Dermis microvascular lymphatic vessel endothelial cell (primary cell): Measurements from ENCODE around the gene BRD9. TPM values are rescaled to one million over a fixed set of nuclear protein-coding genes. Genes with fewer than 3 reads are reported as not detected.
"Not testable (repeated sequence)": the region's sequence is repeated elsewhere in the genome, so short reads cannot be mapped to it uniquely, and the experiment has no call there.

Source experiments
- DNase-seq, 2 donors: peaks; one replicate each; pipeline versions ENCODE4 v3.0.0 to v3.0.0-alpha.2; 2010; ENCODE audit warnings: low read depth in 2 of 2
- total RNA-seq: library from RNA; depleted of rRNA; stranded (reverse); fragments of >200 nt; gene quantifications from 2 replicates; pipeline ENCODE4 v1.2.1, GENCODE V29; 2014

Gene BRD9
- total RNA-seq, 1 donor from 2014 or later, result 26.6 TPM

DNA sequence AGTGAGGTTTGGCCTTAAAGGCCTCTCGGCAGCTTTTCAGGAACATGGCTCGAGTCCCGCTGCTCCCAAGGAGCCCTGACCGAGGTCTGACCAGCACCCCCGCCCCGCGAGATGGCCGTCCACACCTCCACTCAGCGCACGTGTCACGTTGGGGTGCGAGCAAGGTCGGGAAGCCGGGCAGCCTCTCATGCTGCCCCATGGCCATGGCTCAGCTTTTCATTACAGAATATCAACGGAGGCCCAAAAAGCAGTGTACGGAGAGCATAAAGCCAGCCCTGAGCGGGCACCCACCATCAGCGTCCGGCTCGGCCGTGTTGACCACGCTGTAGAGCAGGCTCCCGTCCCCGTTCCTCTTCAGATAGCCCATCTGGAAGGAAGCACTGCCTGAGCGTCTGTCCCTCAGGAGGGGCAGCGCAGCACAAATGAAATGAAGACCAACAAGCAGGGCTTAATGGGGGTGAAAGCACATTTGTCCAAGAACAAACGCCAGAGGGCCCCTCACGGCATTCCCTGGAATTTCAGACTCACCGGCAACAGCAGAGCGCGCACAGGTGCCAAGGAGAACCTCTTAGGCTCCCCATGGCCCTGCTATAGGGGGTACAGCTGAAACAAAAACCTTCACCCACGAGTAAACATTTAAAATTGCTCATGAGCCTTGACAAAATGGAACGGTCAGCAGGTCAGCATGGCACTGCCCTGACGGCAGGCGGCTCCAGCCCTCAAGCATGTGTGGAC is 11.6 kb downstream of the BRD9 start:
- no peak for DNase-seq

DNA sequence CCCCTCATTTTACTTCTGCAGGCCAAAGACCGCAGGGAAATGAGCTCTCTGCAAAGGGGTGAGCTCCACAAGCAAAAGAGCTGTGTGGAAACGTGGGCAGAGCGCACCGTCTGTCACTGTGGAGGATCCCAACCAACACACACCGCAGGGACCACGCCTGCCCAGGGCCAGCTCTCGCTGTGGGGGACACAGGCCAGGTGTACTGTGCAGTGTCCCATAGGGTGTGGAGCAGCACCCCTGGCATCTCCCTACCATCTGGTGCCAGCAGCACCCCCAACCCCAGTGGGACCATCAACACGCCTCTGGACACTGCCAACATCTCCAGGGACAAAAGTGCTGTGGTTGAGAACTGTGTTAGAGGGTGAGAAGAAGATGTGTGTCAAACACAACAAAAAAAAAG is 13.9 kb downstream of the BRD9 start:
- DNase-seq, result not testable (repeated sequence)

DNA sequence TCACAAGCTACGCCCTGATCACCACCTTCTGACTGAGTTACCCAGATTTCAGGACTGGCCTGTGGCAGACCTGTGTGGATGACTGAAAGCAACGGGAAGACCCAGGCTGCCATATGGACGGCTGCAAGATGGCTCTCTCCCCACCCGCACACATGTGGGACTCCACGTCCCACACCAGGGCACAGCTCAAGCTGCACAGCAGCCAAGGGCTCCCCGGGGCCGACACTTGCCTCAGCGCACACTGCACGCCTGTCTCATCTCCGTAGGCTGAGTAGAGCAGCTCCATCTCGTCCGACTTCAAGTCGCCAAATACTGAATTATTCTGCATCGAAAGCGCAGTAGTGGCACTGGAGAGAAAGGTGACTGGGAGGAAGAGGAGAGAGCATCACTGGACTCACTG is 14.5 kb downstream of the BRD9 start:
- no peak for DNase-seq

DNA sequence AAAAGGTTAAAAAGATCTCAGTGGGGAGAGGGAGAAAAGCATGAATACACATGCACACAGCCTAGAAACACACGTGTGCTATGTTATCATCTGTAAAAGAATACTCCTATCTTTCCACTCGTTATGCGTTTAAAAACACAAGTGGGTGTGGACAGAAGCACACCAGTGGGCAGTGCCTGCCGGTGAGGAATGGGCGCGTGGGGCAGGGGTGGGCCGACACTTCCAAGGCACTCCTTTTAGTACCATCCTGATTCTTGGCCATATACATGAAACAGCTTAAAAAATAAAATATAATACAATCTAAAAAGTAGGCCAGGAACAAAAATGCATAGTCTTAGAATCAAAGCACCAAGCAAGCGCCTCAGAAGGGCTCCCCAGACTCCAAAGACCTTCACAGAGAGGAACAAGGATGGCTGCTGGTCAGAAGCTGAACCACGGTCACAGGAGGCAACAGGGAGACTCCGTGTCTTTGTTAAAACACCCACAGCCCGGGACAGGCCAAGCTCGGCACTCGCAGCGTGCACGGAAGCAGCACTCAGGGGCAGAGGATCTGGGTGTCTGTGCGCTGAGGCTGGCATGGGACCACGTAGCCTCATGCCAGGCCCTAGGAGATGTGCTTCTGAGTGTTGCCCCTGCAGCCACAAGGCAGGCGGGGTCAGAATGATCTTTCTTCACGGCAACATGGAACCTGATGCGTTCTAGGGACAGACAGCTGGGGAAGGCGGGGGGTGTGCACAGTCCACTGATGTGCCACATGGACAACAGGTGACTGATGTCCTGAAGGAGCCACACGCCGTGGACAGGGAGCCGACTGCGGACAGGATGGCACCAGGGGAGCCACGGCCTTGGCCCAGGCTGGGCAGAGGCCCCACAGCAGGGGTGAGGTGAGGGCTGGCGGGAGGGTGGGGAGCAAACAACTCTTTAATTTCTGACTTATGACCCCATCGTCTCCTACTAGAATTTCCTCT is 15.9 kb downstream of the BRD9 start:
- DNase-seq, result no peak

DNA sequence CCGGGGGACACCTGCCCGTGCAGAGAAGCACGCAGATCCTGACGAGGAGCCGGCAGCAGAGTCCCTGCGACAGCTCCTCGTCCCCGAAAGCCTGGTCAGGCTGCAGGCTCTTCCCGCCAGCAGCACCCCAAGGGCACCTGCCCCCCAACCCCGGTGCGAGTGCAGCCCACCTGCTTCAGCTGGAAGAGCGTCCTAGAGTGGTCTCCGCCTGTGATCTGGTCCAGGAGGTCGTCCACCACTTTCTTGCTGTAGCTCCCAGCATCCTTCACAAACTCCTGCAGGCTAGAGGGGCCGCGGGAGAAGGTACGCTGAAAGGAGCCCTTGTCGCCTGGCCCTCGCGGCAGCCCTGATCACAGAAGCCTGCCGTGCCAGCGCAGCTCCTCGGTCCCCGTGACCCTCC is 16.7 kb downstream of the BRD9 start:
- no peak for DNase-seq

DNA sequence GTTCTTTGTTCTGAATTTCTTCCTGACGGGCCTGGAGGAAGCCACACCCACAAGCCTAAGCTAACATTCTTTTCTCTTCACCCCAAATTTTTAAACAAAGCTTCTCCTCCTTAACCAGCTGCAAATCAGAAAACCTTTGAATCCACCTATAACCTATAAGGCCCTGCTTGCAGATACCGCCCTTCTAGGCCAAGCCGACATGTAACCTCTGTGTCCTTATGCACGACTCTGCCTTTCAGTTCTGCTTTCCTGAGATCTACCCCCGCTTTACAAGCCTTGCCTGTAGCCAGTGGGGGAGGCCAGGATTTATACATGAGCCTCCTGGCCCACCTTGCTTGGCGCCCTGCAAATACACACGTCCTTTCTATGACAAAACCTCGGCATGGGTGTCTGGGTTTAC is 19.3 kb downstream of the BRD9 start:
- no peak for DNase-seq

DNA sequence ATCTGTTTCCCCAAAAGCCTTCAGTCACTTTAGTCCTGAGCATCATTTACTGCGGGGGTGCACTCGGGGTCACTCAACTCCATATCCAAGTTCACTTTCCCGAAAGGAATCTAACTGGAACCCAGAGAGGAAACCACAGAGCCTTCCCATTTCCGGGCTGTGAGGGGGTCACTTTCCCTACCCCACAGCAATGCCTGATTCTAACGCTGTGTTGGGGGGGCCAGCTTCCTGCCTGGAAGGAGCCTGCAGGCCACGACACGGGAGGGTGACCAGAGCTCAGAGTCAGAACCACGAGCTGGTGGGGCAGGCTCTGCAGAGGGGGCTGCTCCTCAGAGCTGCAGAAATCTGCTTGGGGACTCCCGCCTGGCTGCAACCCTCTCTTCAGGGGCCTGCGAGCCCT is 20.3 kb downstream of the BRD9 start:
- no peak for DNase-seq

DNA sequence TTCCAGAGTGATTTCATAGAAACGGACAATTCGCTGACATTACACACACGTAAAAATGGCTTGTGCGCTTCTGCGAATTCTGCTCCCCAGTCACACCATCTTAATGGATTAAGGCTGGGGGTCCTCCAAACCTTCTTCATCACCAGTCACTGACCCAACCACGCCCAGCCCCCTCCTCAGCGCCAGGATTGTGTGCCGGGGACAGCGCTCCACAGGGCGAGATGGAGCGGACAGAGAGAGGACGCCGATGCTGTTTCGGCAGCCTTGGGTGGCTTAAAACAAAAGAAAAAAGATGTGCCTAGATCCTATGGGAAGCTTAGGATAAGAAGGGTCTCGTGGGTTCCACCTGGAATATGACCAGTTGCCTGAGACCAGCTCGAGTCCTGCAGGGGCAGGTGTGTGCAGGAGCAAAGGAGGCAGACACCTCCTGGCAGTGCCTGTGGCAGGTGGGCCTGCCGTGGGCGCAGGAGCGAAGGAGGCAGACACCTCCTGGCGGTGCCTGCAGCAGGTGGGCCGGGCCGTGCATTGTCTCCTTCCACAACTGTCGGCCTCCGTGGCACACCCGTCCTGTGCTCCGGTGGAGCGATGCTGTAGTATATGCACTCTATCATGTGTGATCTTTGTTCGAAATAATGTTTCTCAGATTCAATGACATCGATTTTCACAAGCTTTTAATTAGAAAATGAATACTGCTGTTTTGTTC is 20.9 kb downstream of the BRD9 start:
- DNase-seq, result no peak

DNA sequence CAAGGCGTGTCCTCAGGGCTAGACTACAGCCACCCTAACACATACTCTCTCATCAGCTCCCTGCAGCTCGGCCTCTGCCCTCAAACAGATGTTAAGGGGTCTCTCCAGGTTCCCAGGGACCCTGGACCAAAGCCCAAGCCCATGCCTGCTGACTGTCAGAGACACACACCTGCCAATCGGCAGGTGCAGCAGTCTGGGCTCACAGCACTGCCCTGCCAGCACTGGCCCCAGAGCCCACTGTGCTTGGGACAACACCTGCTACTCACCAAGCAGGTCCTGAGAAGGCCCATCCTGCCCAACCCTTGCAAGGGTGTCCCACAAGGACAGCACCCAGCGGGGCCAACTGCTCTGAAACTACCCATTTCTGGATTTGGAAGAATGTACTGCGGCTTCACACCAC is 21.6 kb downstream of the BRD9 start:
- DNase-seq, result no peak

DNA sequence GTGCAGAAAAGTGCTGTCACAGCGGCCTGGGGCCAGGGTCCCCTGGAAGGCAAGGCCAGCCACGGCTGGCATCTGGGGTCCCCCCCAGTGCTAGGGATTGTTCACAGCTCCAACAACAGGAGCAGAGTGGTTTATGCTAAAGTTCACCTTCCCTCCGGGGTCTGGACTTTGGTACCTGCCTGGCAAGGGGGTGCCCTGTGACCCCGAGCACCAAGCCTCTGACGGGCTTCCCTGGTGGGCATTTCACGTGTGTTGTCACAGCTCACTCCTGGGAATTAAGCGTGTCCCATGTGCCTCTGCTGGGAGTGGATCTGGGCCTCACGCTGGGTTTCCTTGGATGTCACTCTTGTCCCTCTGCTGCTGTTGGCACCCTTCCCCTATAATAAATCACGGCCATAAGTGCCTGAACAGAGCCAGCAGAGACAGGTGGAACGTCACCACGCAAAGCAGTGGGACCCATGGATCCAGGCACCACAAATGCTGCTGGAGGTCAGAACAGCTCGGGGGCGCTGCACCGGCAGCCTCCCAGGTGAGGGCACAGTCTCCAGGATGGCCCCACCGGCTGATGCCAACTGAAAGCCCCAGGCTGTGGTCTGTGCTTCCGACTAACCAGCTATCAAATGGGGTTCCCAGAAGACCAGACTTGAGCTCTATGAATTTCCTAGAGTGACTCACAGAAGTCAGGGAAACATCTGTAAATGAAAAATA is 24.0 kb downstream of the BRD9 start:
- no peak for DNase-seq

DNA sequence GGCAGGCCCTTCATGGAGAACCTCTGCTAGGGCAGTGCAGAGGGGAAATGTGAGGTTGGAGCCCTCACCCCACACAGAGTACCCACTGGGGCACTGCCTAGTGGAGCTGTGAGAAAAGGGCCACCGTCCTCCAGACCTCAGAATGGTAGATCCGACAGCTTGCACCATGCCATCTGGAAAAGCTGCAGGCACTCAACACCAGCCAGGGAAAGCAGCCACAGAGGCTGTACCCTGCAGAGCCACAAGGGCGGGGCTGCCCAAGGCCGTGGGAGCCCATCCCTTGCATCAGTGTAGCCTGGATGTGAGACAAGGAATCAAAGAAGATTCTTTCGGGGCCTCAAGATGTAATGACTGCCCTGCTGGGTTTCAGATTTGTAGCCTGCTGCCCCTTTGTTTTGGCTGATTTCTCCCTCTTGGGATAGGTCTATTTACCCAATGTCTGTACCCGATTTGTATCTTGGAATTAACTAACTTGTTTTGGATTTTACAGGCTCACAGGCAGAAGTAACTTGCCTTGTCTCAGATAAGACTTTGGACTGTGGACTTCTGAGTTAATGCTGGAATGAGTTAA is 25.2 kb downstream of the BRD9 start:
- no peak for DNase-seq

DNA sequence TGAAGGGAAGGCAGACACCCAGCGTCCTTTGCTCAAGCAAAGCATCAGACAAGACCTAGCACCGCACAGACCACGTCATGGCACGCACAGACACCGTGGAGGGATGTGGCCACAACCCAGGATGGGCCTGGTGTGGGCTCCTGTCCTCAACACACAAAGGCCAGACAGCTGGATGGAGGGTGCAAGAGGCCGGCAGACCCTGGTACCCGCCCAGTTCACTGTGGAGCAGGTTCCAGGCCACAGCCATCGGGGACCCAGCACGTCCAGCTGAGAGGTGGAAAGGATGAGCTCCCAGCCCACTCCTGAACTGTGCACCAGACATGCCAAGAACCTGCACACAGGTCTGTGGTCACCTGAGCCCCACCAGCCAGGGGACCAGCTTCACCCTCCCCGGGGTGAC is 26.8 kb downstream of the BRD9 start:
- no peak for DNase-seq

DNA sequence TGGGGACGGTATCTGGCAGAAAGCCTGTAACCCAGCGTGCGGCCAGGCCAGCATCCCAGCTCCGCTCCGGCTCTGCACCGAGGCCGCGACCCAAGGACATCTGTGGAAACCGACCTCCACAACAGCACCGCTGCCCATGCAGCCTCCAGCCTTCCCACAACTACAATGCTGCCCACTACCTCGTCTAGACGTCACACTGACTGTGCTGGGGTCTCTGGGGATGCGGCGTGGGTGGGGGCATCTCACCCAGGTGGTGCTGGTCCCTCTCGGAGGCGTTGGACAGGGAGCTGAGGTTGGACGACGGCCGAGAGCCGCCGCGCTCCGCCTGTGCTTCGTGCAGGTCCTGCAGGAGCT is 27.5 kb downstream of the BRD9 start:
- no peak for DNase-seq

DNA sequence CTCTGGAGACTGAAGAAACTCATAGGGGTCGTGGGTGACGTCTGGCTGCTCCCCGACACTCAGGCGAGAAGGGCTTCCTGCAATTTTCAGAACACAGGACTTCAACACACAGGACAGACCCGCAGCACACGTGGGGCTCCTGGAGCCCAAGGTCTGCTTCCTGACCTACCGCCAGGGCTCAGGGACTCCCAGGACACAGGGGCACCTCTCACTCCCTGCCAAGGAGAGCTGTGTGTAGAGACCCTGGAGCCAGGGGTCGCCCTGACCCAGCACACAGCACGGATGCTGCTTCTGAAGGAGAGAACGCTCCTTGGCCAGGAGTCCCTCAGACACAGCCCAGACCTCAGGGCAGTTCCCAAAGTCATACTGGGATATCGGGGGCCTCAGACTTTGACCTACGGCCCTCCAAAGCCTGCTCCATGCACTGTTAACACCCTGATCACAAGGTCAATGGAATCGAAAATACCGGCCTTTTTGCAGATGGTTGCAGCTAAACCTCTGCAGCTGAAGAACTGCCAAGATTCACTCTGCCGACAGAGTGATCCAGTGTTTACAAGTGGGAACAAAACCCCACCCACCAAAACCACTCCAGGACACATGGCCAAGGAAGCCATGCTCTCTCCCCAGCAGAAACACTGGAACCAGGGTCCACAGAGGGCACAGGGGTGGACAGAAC is 28.0 kb downstream of the BRD9 start:
- DNase-seq, result no peak

DNA sequence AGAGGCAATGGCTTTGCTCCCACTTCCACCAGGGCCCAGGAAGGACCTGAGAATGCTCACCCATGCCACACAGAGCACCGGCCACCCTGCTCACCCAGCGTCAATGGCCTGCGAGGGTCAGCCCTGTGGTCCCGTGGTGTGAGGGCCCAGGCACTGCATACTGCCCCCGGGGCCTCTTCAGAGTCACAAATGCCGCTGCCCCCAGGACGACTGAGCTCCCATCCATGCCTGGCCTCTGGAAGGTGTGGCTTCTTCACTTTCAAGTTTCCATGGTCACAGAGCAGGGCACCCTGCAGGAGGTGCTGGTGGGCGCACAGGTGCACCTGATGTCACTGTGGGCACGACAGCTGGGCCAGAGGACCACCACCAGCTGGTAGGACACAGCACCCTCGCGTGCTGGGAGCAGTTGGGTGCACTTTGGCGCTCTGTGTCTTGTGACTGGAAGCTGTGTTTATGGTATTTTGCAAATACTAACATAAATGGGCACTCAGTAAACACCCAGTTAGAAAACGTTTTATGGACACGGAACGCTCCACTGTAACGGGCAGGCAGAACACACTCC is 29.3 kb downstream of the BRD9 start:
- no peak for DNase-seq

DNA sequence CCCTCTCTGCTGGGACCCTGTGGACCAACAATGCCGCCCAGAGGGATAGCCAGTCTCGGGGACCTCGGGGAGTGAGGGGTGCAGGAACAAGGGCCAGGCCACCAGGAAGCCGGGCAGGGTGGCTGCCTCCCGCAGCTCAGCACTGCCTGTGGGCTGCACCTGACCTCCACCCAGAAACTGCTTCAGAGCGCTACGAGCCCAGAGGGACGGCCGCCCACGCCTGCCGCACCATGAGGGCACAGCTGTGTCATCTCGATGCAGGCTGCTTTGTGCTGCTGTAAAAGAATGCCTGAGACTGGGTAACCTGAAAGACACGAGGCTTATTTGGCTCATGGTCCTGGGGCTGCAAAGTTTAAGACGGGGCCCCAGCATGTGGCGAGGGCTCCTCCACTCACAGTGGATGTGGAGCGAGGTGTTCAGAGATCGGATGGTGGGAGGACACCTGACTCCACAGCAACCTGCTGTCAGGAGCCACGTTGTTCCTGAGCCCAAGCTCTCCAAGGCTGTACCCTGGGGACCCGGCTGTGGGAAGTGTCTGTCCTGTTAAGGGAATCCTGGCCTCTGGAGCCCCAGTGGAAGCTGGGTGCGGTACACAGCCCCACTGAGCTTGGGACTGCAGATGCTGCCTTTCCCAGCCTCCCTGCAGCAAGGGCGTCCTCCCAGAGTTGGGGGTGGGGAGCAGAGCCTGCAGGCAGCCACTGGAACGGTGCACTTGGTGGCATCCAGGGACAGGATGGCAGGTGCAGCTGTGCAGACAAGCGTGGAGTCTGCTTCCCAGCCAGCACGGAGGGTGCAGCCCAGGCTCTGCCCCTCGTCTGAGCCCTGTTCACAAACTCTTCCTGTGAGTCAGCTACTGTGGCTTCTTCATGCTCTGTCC is 30.0 kb downstream of the BRD9 start:
- DNase-seq, result no peak

DNA sequence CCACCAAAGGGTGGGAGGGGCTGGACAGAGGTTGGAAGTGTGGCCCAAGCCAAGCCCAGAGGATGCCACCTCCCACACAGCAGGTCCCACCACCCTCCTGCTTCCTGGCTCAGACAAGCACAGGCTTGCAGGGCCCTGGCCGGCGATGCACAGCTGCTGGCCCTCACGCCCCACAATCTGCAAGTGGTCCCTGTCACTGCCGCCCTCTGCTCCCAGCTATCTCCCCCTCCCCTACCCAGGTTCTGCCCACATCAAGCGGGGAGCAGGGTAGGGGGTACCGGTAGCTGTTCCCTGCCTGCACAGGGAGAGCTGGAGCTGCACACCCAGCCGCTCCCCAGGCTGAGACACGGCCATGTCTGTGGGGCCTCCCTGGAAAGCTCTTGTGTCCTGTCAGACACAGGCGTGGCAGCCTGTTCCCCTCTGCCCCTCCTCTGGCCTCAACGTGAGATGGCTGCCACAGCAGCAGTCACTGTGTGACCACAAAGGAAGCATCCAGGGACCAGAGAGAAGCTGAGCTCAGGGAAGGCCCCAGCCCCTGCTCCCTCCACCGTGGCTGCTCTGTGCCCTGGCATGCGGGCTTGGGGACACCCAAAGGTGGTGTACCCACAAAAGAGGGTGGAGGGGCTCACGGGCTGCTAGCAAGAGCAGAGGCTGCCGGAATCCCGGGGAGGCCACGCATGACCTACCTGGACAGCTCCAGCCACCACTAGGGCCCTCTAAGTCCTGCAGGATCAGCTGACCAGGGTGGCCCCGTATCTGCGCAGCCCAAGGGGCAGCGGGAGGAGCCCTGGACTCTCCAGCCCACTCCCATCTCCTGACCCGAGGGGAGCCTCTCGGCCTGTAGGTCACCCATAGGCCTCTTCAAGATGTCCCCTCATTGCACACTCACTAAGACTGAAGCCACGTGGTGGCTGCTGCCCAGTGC is 30.9 kb downstream of the BRD9 start:
- DNase-seq, result no peak

DNA sequence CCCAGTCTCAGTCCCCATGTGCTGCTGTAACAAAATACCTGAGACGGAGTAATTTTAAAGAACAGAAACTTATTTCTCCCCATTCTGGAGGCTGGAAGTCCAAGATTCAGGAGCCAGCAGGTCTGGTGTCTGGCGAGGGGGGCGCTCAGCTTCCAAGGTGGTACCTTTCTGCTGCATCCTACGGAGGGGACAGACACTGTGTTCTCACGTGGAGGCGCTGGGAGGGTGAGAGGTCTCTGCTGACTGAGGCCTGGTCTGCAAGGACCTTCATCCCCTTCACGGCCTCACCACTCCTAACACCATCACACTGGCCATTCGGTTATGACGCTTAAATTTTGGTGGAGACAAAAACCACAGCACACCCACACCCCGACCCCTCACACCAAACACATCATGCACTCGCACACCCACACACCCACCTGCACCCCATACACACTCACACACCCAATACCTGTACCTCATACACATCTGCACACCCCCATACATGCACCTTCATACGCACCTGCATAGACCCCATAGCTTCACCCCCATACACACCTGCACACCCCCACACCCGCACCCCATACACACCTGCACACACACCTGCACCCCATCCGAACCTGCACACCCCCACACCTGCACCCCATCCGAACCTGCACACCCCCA is 32.0 kb downstream of the BRD9 start:
- DNase-seq, result no peak
